Activated CD4-positive, alpha-beta memory T cell treated with anti-CD3 and anti-CD28 coated beads, Interleukin-2, amount 10 ng/mL, durations not matched to agents 7 days and 5 days (primary cell): ENCODE measurements around the gene ZNF507. TPM values are rescaled to one million over a fixed set of nuclear protein-coding genes. Genes with fewer than 3 reads are reported as not detected.

Source experiments
- CTCF ChIA-PET: fragments of 350-600 bp; sonication (Branson Sonifier 250); formaldehyde crosslinking; loops from one replicate; lab custom pipeline; 2021; ENCODE audit warnings: antibody characterized with exemption, inconsistent platforms; lab: Charles Lee
- POLR2A ChIA-PET: fragments of 350-600 bp; sonication (Branson Sonifier 250); formaldehyde crosslinking; loops from one replicate; lab custom pipeline; 2021; ENCODE audit warnings: antibody characterized with exemption; lab: Charles Lee
- DNase-seq: peaks from one replicate; pipeline ENCODE4 v3.0.0-alpha.2; 2020
- H3K27ac Mint-ChIP-seq: one replicate; pipeline ENCODE4 v1.8.0; 2021; ENCODE audit warnings: mild to moderate bottlenecking, mixed read lengths
- H3K27me3 Mint-ChIP-seq: one replicate; pipeline ENCODE4 v1.8.0; 2021; ENCODE audit warnings: mixed read lengths
- H3K36me3 Mint-ChIP-seq: one replicate; pipeline ENCODE4 v1.8.0; 2021; ENCODE audit warnings: low read depth, mixed read lengths
- H3K4me1 Mint-ChIP-seq: one replicate; pipeline ENCODE4 v1.8.0; 2021; ENCODE audit warnings: mixed read lengths
- H3K4me3 Mint-ChIP-seq: one replicate; pipeline ENCODE4 v1.8.0; 2021; ENCODE audit warnings: mild to moderate bottlenecking, mixed read lengths
- H3K9me3 Mint-ChIP-seq: one replicate; pipeline ENCODE4 v1.8.0; 2021; ENCODE audit warnings: mixed read lengths
- total RNA-seq, 2 experiments: library from RNA; stranded (reverse); gene quantifications; one replicate each; pipeline ENCODE4 v1.2.3, GENCODE V29; 2021

ZNF507 gene
- total RNA-seq: 10 to 100 TPM; 23.4 to 23.7 TPM

DNA sequence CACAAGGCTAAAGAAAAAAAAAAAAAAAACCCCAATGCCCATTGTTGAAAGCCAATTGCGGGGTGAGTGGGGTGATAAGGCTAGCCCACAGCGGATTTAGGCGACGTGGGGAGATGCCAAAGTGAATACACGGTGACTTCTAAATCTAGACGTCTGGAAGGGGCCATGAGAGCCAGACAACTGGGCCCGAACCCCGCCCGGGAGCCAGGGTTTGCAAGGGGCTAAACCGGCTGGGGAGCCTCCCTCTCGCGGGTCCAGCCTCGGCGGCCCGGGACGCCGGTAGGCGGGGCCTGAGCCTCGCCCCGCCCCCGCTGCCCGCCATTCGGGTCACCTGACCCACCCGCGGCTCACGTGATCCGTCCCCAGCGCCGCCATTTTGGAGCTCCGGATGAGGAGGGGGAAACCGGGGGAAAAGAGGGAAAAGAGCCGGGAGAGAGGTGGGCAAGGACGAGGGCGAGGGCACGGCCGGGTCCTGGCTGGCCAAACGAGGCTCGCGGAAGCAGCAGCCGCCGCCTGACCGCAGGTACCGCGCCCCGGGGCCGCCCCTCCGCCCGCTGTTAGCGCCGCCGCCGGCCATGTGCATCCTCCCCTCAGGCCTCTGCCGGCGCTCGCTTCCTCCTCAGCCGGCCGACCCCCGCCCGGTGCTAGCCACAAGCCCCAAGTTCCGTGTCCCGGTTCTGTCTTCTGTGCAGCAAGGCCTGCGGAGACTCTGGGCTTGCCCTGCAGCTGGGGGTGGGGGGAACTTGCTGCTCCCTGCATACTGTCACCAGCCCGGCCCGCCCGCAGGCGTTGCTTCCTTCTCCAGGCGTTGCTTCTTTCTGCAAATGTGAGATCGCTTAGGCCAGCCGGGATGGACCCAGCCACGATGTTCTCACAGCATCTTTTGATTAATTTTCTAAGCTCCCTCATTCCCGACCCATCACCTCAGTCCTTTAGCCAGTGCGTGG, at the start of gene ZNF507:
Gene ZNF507, plus strand, starts transcription at position 350 of the 947 bp plus-strand sequence. CDS start 7,221 bp downstream, outside the sequence.
- peak; percentile 88 for DNase-seq
- CTCF ChIA-PET: interaction anchor here (0.7 to 2.4 kb wide), 7 partner anchors 9 to 1662 kb away, joined by 3 to 12 read pairs (median 3); no protein-coding TSS in a partner anchor
- H3K9me3 Mint-ChIP-seq: no peaks in the 10 kb centered on the region
- POLR2A ChIA-PET: interaction anchor here (1.0 to 4.3 kb wide), 9 partner anchors 10 to 627 kb away, joined by 3 to 37 read pairs (median 3); partner anchors contain the start of genes DPY19L3, FAAP24, NUDT19 and PDCD5
- H3K4me3 Mint-ChIP-seq: peak within 1 kb of the TSS; percentile 98
- peaks cover 10% of the 10 kb centered on the region for H3K27me3 Mint-ChIP-seq
- peaks cover 41% of the 10 kb centered on the region for H3K4me1 Mint-ChIP-seq
- H3K27ac Mint-ChIP-seq: peak within 1 kb of the TSS; percentile 90
- H3K36me3 Mint-ChIP-seq: peaks cover 32% of the 10 kb centered on the region

DNA sequence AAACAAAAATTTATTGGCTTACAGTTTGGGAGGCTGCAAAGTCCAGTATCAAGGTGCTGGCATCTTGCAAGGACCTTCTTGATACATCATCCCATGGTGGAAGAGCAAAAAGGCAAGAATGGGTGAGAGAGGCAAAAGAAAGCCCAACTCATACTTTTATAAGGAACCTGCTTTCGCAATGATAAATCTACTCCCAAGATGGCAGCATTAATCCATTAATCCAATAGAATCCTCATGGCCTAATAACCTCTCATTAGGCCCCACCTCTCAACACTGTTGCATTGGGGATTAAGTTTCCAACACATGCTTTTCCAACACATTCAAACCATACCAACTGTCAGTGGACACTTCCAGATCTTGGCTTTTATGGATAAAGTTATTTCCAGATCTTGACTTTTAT, 48.7 kb upstream of the ZNF507 start:
- no peaks in the 10 kb centered on the region for H3K9me3 Mint-ChIP-seq
- ChIA-PET POLR2A (no interaction called here), CTCF (no interaction called here)
- H3K27me3 Mint-ChIP-seq: peaks cover 7% of the 10 kb centered on the region
- DNase-seq: no peak
- no peak overlapping the region for H3K4me3 Mint-ChIP-seq
- no peaks in the 10 kb centered on the region for H3K36me3 Mint-ChIP-seq
- no peaks in the 10 kb centered on the region for H3K4me1 Mint-ChIP-seq
- no peak overlapping the region for H3K27ac Mint-ChIP-seq

- ChIA-PET POLR2A (no interaction called here), CTCF (no interaction called here)
- Mint-ChIP-seq H3K4me3 (no peak overlapping the region), H3K36me3 (no peaks in the 10 kb centered on the region), H3K27me3 (peaks cover 16% of the 10 kb centered on the region), H3K9me3 (peaks cover 5% of the 10 kb centered on the region), H3K27ac (no peak overlapping the region), H3K4me1 (no peaks in the 10 kb centered on the region)
- no peak for DNase-seq
Measured at GRCh38 chr19:32302778-32303177, 42.6 kb upstream of the ZNF507 start.

DNA sequence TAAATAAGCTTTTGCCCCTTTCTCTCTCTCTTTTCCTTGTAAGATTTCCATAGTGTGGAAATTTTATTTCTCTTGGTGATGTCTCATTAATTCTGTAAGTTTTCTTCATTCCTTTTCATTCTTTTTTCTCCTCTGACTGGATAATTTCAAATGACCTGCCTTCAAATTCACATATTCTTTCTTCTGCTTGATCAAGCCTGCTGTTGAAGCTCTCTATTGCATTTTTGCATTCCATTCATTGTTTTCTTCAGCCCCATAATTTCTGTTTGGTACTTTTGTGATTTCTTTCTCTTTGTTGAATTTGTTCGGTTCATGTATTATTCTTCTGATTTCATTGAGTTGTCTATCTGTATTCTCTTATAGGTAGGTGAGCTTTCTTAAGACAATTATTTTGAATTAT, 42.2 kb upstream of the ZNF507 start:
- Mint-ChIP-seq H3K27ac (no peak overlapping the region), H3K9me3 (peaks cover 5% of the 10 kb centered on the region), H3K36me3 (no peaks in the 10 kb centered on the region), H3K4me3 (no peak overlapping the region), H3K4me1 (no peaks in the 10 kb centered on the region), H3K27me3 (peaks cover 16% of the 10 kb centered on the region)
- POLR2A ChIA-PET: no interaction called here
- CTCF ChIA-PET: no interaction called here
- no peak for DNase-seq

DNA sequence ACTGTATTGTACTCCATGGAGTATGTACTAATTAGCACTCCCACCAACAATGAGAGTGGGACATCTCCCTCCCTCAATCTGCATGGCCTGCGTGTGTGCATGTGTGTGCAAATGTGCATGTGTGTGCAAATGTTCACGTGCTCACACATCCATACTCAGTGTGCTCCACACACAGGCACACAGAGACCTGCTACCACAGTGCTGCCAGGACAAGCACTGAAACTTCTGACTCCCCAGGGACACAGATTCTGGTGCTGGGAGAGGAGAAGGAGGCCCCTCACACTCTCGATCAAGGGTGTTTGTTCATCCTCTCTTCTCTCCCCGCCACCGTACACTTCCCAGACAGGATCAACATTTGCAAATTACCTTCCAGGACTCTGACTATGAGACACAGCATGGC, 37.8 kb upstream of the ZNF507 start:
- H3K4me1 Mint-ChIP-seq: no peaks in the 10 kb centered on the region
- no peak for DNase-seq
- CTCF ChIA-PET: no interaction called here
- POLR2A ChIA-PET: no interaction called here
- peaks cover 5% of the 10 kb centered on the region for H3K9me3 Mint-ChIP-seq
- no peak overlapping the region for H3K4me3 Mint-ChIP-seq
- H3K27me3 Mint-ChIP-seq: peaks cover 11% of the 10 kb centered on the region
- no peak overlapping the region for H3K27ac Mint-ChIP-seq
- H3K36me3 Mint-ChIP-seq: no peaks in the 10 kb centered on the region

- no peak overlapping the region for H3K4me3 Mint-ChIP-seq
- no peak overlapping the region for H3K27ac Mint-ChIP-seq
- H3K36me3 Mint-ChIP-seq: no peaks in the 10 kb centered on the region
- CTCF ChIA-PET: no interaction called here
- no peaks in the 10 kb centered on the region for H3K4me1 Mint-ChIP-seq
- POLR2A ChIA-PET: no interaction called here
- DNase-seq: no peak
- H3K9me3 Mint-ChIP-seq: peaks cover under 1% of the 10 kb centered on the region
- peaks cover 7% of the 10 kb centered on the region for H3K27me3 Mint-ChIP-seq
Measured at GRCh38 chr19:32308431-32309077, 36.9 kb upstream of the ZNF507 start.

- Mint-ChIP-seq H3K9me3 (no peaks in the 10 kb centered on the region), H3K4me3 (no peak overlapping the region), H3K4me1 (no peaks in the 10 kb centered on the region), H3K36me3 (no peaks in the 10 kb centered on the region), H3K27me3 (peaks cover 4% of the 10 kb centered on the region), H3K27ac (no peak overlapping the region)
- ChIA-PET POLR2A (no interaction called here), CTCF (no interaction called here)
- no peak for DNase-seq
Measured at GRCh38 chr19:32309711-32310390, 35.6 kb upstream of the ZNF507 start.

GRCh38 chr19:32311371-32311770, 34.0 kb upstream of the ZNF507 start:
- peaks cover 4% of the 10 kb centered on the region for H3K27me3 Mint-ChIP-seq
- H3K9me3 Mint-ChIP-seq: no peaks in the 10 kb centered on the region
- ChIA-PET POLR2A (no interaction called here), CTCF (no interaction called here)
- no peak overlapping the region for H3K4me3 Mint-ChIP-seq
- H3K36me3 Mint-ChIP-seq: no peaks in the 10 kb centered on the region
- no peak for DNase-seq
- H3K27ac Mint-ChIP-seq: no peak overlapping the region
- H3K4me1 Mint-ChIP-seq: no peaks in the 10 kb centered on the region

DNA sequence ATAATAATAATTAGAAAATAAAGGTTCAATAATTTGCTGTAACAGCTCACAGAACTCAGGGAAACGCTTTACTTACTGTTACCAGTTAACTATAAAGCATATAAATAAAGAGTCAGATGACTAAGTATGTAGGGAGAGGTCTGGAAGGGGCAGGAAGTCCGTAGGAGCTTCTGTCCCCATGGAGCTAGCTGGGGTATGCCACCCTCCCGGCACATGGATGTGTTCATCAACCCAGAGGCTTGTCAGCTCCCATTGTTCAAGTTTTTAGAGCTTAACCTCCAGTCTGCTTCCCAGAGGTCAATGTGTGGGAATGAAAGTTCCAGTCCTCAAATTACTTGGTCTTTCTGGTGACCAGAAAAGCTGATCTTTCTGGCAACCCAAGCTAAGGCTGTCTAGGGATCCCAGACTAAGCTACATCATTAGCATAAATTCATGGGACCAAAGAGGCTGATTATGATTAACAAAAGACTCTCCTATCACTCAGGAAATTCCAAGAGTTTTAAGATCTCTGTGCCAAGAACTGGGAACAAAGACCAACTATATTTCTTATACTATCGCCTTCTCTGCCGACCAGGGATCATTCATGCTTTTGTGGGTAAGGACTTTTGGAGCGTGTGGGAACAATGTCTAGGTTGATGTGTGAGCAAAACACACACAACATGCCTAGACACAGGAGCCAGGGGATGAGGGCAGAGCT, 31.7 kb upstream of the ZNF507 start:
- Mint-ChIP-seq H3K4me1 (no peaks in the 10 kb centered on the region), H3K4me3 (no peak overlapping the region), H3K36me3 (no peaks in the 10 kb centered on the region), H3K27ac (no peak overlapping the region), H3K9me3 (no peaks in the 10 kb centered on the region), H3K27me3 (peaks cover 1% of the 10 kb centered on the region)
- DNase-seq: no peak
- CTCF ChIA-PET: no interaction called here
- POLR2A ChIA-PET: no interaction called here

DNA sequence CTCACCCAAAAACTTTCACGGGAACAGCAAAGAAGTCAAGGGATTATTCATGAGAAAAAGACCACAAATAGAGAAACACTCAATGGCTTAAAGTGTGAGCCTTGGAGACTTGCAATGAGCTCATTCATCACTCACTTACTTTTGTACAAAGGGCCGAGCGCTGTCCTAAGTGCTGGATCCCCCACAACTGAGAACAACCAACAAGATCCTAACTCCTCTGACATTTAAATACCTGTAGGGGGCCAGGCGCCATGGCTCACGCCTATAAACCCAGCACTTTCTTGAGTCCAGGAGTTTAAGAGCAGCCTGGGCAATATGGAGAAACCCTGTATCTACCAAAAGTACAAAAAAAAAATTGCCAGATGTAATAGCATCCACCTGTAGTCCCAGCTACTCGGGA, 29.4 kb upstream of the ZNF507 start:
- DNase-seq: no peak
- no peaks in the 10 kb centered on the region for H3K27me3 Mint-ChIP-seq
- H3K4me1 Mint-ChIP-seq: no peaks in the 10 kb centered on the region
- no peaks in the 10 kb centered on the region for H3K9me3 Mint-ChIP-seq
- ChIA-PET CTCF (interaction anchor here (0.8 kb wide), 1 partner anchor 10 kb away, joined by 3 read pairs; no protein-coding TSS in a partner anchor), POLR2A (no interaction called here)
- H3K36me3 Mint-ChIP-seq: no peaks in the 10 kb centered on the region
- no peak overlapping the region for H3K4me3 Mint-ChIP-seq
- no peak overlapping the region for H3K27ac Mint-ChIP-seq

DNA sequence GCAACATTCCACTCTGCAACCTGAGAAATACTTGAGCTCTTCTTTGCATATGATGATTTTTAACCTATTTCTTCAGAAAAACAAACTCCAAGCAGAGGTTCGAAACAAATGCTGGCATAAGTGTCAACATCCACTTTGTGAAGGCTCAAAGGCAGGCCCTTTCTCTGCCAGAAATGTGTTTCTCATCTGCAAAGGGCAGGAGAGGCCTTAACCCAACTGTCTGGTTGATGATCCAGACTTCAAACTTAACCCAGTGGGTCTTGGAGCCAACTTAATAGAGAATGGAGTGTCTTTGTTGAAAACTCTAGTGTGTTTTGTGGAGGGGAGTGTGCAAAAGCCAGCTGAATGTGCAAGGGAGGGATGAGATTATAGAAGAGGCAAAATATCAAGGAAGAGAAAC, 28.3 kb upstream of the ZNF507 start:
- H3K27ac Mint-ChIP-seq: no peak overlapping the region
- no peak for DNase-seq
- no peaks in the 10 kb centered on the region for H3K27me3 Mint-ChIP-seq
- no peaks in the 10 kb centered on the region for H3K9me3 Mint-ChIP-seq
- no peaks in the 10 kb centered on the region for H3K4me1 Mint-ChIP-seq
- ChIA-PET CTCF (no interaction called here), POLR2A (no interaction called here)
- no peak overlapping the region for H3K4me3 Mint-ChIP-seq
- H3K36me3 Mint-ChIP-seq: no peaks in the 10 kb centered on the region

DNA sequence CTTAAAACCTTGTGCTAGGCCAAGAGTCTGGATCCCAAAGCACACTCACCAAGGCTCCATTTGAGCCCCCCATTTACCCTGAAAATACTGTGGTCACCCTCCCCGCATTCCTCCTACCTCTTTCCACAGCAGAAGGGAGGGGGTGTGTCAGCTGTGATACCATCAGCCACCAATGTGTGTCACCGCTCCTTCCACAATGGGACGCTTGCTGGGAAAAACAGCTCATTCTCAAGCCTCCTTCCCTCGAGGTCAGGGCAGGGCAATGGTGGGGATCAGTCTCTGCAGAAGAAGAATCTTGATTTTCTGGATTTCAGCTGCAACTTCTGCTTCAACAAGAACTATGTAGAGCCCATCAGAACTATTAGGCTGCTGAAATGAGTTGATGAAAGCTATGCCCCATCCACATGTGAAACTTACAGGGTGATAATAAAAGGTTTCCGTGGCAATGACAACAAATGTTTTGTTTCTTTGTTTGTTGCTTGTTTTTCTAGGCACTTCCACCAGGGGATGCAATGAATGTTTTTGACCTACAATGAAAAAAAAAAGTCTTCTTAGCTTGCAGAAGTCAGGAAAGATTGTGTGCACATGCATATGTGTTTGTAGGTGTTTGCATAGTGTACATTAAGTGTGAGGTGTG, 26.4 kb upstream of the ZNF507 start:
- H3K4me1 Mint-ChIP-seq: no peaks in the 10 kb centered on the region
- no peaks in the 10 kb centered on the region for H3K36me3 Mint-ChIP-seq
- no peak overlapping the region for H3K27ac Mint-ChIP-seq
- no peak for DNase-seq
- ChIA-PET POLR2A (no interaction called here), CTCF (interaction anchor here (1.0 kb wide), 1 partner anchor 26 kb away, joined by 4 read pairs; the partner anchor contains the start of gene ZNF507)
- no peaks in the 10 kb centered on the region for H3K9me3 Mint-ChIP-seq
- H3K4me3 Mint-ChIP-seq: no peak overlapping the region
- H3K27me3 Mint-ChIP-seq: no peaks in the 10 kb centered on the region
